A549 (cell line): Measurements from ENCODE around the gene METTL27. TPM values are rescaled to one million over a fixed set of nuclear protein-coding genes. Genes with fewer than 3 reads are reported as not detected.
A peak's percentile ranks its signal among the peaks of the same experiment; 100 is the strongest.
"Not testable (repeated sequence)": the region's sequence is repeated elsewhere in the genome, so short reads cannot be mapped to it uniquely, and the experiment has no call there.

ENCODE experiments used
- ATAC-seq, 2 experiments: fragments of 200-7000 bp in 1 of 2; fragments of >200 bp in 1 of 2; cut with Nextera tagmentation in 1 of 2; cut with Tn5 transposase in 1 of 2; 3 replicates each; pipeline versions ENCODE4 v1.8.0 to v1.9.1; 2018 to 2020; ENCODE audit warnings: mild to moderate bottlenecking in 1 of 2, moderate library complexity in 1 of 2
- CTCF ChIA-PET: fragments of 300-600 bp; sonication (Branson Sonifier 250); formaldehyde crosslinking; extraction: SDS; loops from one replicate; lab custom pipeline; 2021; ENCODE audit warnings: antibody characterized with exemption, inconsistent platforms; lab: Yijun Ruan, JAX
- POLR2A ChIA-PET: fragments of 350-600 bp; formaldehyde crosslinking; extraction: SDS; loops from one replicate; lab custom pipeline; 2021; ENCODE audit warnings: antibody characterized with exemption, inconsistent platforms; lab: Yijun Ruan, JAX
- DNase-seq, 2 experiments: peaks; one replicate each; pipeline versions ENCODE4 v3.0.0 to v3.0.0-alpha.2; 2011 to 2016; ENCODE audit warnings: low read depth in 1 of 2, low spot score in 1 of 2
- FAIRE-seq: peaks from 2 replicates; lab custom pipeline; 2011; peaks lifted over from hg19 to GRCh38; lab: Jason Lieb, UNC
- H3K27ac ChIP-seq, 2 experiments: fragments of >200 bp; sonication (Bioruptor Twin); formaldehyde crosslinking; 3 replicates each; pipeline ENCODE4 v1.5.1; 2016 to 2017
- H3K4me1 ChIP-seq: fragments of >200 bp; sonication (Bioruptor Twin); formaldehyde crosslinking; 3 replicates; pipeline ENCODE4 v1.6.1; 2016
- H3K4me2 ChIP-seq: fragments of >200 bp; sonication (Bioruptor Twin); formaldehyde crosslinking; 3 replicates; pipeline ENCODE4 v1.6.1; 2016
- H3K4me3 ChIP-seq: fragments of >200 bp; sonication (Bioruptor Twin); formaldehyde crosslinking; 3 replicates; pipeline ENCODE4 v1.5.1; 2016
- H3K9me3 ChIP-seq: fragments of >200 bp; sonication (Bioruptor Twin); formaldehyde crosslinking; 3 replicates; pipeline ENCODE4 v1.6.1; 2016
- CBX2 ChIP-seq: fragments of 200-600 bp; sonication (generic); IDR thresholded peaks from 2 replicates; pipeline ENCODE4 v1.6.1; 2016; ENCODE audit warnings: low read depth, mild to moderate bottlenecking, borderline replicate concordance
- CBX8 ChIP-seq: fragments of 200-600 bp; sonication (generic); IDR thresholded peaks from 2 replicates; pipeline ENCODE4 v1.6.1; 2016
- EHF ChIP-seq: fragments of 250-450 bp; sonication (Bioruptor Pico); IDR thresholded peaks from 2 replicates; pipeline ENCODE4 v1.5.0; 2020; ENCODE audit warnings: mild to moderate bottlenecking
- EP300 ChIP-seq, 2 experiments: fragments of >200 bp; sonication (Bioruptor Twin); formaldehyde crosslinking; IDR thresholded peaks; 2 replicates in 1 of 2; 3 replicates in 1 of 2; pipeline ENCODE4 v1.6.1; 2016 to 2017
- ESRRA ChIP-seq: fragments of 150-350 bp; IDR thresholded peaks from 2 replicates; pipeline ENCODE4 v1.6.1; 2014; ENCODE audit warnings: mild to moderate bottlenecking, low read length, borderline replicate concordance
- FOSL2 ChIP-seq, 2 experiments: fragments of 450-650 bp in 1 of 2; fragments of >200 bp in 1 of 2; sonication (Bioruptor Twin) in 1 of 2; formaldehyde crosslinking; IDR thresholded peaks; 2 replicates each; pipeline versions ENCODE4 v1.5.0 to v1.6.1; 2016 to 2020; ENCODE audit warnings: mild to moderate bottlenecking in 1 of 2, moderate library complexity in 1 of 2
- FOXS1 ChIP-seq: fragments of 250-450 bp; sonication (Bioruptor Pico); IDR thresholded peaks from 2 replicates; pipeline ENCODE4 v1.5.0; 2020; ENCODE audit warnings: mild to moderate bottlenecking, moderate library complexity
- HDAC2 ChIP-seq: fragments of 200-600 bp; sonication (generic); IDR thresholded peaks from 2 replicates; pipeline ENCODE4 v1.6.1; 2016
- HEYL ChIP-seq: fragments of 250-450 bp; sonication (Bioruptor Pico); IDR thresholded peaks from 2 replicates; pipeline ENCODE4 v1.8.0; 2021; ENCODE audit warnings: mild to moderate bottlenecking, moderate library complexity
- HOXA7 ChIP-seq: fragments of 250-450 bp; sonication (Bioruptor Pico); IDR thresholded peaks from 2 replicates; pipeline ENCODE4 v1.5.0; 2020; ENCODE audit warnings: mild to moderate bottlenecking, moderate library complexity
- JUN ChIP-seq, 2 experiments: fragments of >200 bp; sonication (Bioruptor Twin); formaldehyde crosslinking; IDR thresholded peaks; 2 replicates in 1 of 2; 3 replicates in 1 of 2; pipeline ENCODE4 v1.6.1; 2016 to 2017
- JUNB ChIP-seq: fragments of >200 bp; sonication (Bioruptor Twin); formaldehyde crosslinking; IDR thresholded peaks from 2 replicates; pipeline ENCODE4 v1.6.1; 2016
- MYC ChIP-seq: IDR thresholded peaks from 2 replicates; pipeline ENCODE4 v1.6.1; 2012; ENCODE audit warnings: mild to moderate bottlenecking, inconsistent platforms, low read length, improper control_type of control experiment, borderline replicate concordance
- NR3C1 ChIP-seq: fragments of >200 bp; sonication (Bioruptor Twin); formaldehyde crosslinking; IDR thresholded peaks from 3 replicates; pipeline ENCODE4 v1.6.1; 2017
- POLR2A ChIP-seq: IDR thresholded peaks from 2 replicates; pipeline ENCODE4 v1.6.1; 2012; ENCODE audit warnings: mild to moderate bottlenecking, low read length
- POLR2AphosphoS2 ChIP-seq: conservative IDR thresholded peaks from 2 replicates; pipeline ENCODE4 v1.6.1; 2012; ENCODE audit warnings: low read length, improper control_type of control experiment, inconsistent platforms
- RAD21 ChIP-seq, 2 experiments: fragments of >200 bp in 1 of 2; sonication (Bioruptor Twin) in 1 of 2; formaldehyde crosslinking in 1 of 2; IDR thresholded peaks in 1 of 2; conservative IDR thresholded peaks in 1 of 2; 2 replicates in 1 of 2; 3 replicates in 1 of 2; pipeline ENCODE4 v1.6.1; 2012 to 2018; ENCODE audit warnings: inconsistent platforms in 1 of 2
- RCOR1 ChIP-seq: fragments of 150-350 bp; IDR thresholded peaks from 2 replicates; pipeline ENCODE4 v1.6.1; 2014; ENCODE audit warnings: antibody characterized with exemption, low read length, low read depth
- REST ChIP-seq: fragments of 200-600 bp; sonication (generic); IDR thresholded peaks from 2 replicates; pipeline ENCODE4 v1.6.1; 2016; ENCODE audit warnings: antibody characterized with exemption, mild to moderate bottlenecking, moderate library complexity
- RNF2 ChIP-seq: fragments of 200-600 bp; sonication (generic); IDR thresholded peaks from 2 replicates; pipeline ENCODE4 v1.6.1; 2016; ENCODE audit warnings: low read depth, mild to moderate bottlenecking, antibody characterized with exemption, moderate library complexity, borderline replicate concordance
- SREBF2 ChIP-seq: fragments of 450-650 bp; IDR thresholded peaks from 2 replicates; pipeline ENCODE4 v1.6.1; 2014; ENCODE audit warnings: mild to moderate bottlenecking, moderate library complexity
- ZC3H11A ChIP-seq: fragments of 450-650 bp; IDR thresholded peaks from 2 replicates; pipeline ENCODE4 v1.6.1; 2014; ENCODE audit warnings: antibody characterized with exemption, mild to moderate bottlenecking
- ZSCAN20 ChIP-seq: fragments of 250-450 bp; sonication (Bioruptor Pico); IDR thresholded peaks from 2 replicates; pipeline ENCODE4 v1.8.0; 2022; ENCODE audit warnings: mild to moderate bottlenecking, moderate library complexity
- WGBS: methylation state at CpG from one replicate; pipeline ENCODE4 v1.1.6; 2017; ENCODE audit errors: missing lambda C conversion rate; 5-methylcytosine and 5-hydroxymethylcytosine counted together
- polyA plus RNA-seq, 4 experiments: library from polyadenylated mRNA; depleted of rRNA in 3 of 4; stranded (reverse); fragments of >200 nt; fragmentation: RNase III in 1 of 4; extraction: RNeasy Plus Mini Kit Qiagen cat#74134 plus additional on column Dnase treatment in 1 of 4; gene quantifications; 2 replicates in 3 of 4; 3 replicates in 1 of 4; pipeline ENCODE4 v1.2.3, GENCODE V29; 2011 to 2017
- TF ChIP-seq, protein P1 (sequence below): fragments of >200 bp; sonication (Bioruptor Twin); formaldehyde crosslinking; IDR thresholded peaks from 3 replicates; pipeline ENCODE4 v1.5.1; 2016

METTL27 gene
- polyA plus RNA-seq, 2 of the 4 experiments (the other 2 are of a cell fraction) = 4.1 to 4.9 TPM

GRCh38 chr7:73801577-73801976, 40.7 kb downstream of the METTL27 start:
- DNase-seq (no peak), FAIRE-seq (peak; percentile 86), ATAC-seq (no peak)
- H3K27ac ChIP-seq = no peak overlapping the region
- no peak for TF ChIP-seq RAD21 (conservative IDR thresholded peaks at IDR 0.05 in 1 of 2, IDR thresholded peaks at IDR 0.05 in 1 of 2)
- no peak for TF ChIP-seq RCOR1
- no peak for TF ChIP-seq ZSCAN20 (CRISPR knock-in tag)
- no peak for TF ChIP-seq EP300 (IDR thresholded peaks at IDR 0.05)
- TF ChIP-seq SREBF2 = no peak
- no peak for TF ChIP-seq FOSL2 (IDR thresholded peaks at IDR 0.05)
- TF ChIP-seq FOSL2 (CRISPR knock-in tag; IDR thresholded peaks at IDR 0.05) = no peak
- no peak for TF ChIP-seq HEYL
- no peak for TF ChIP-seq FOXS1 (CRISPR knock-in tag)
- no peak for TF ChIP-seq POLR2A
- TF ChIP-seq, protein P1, sequence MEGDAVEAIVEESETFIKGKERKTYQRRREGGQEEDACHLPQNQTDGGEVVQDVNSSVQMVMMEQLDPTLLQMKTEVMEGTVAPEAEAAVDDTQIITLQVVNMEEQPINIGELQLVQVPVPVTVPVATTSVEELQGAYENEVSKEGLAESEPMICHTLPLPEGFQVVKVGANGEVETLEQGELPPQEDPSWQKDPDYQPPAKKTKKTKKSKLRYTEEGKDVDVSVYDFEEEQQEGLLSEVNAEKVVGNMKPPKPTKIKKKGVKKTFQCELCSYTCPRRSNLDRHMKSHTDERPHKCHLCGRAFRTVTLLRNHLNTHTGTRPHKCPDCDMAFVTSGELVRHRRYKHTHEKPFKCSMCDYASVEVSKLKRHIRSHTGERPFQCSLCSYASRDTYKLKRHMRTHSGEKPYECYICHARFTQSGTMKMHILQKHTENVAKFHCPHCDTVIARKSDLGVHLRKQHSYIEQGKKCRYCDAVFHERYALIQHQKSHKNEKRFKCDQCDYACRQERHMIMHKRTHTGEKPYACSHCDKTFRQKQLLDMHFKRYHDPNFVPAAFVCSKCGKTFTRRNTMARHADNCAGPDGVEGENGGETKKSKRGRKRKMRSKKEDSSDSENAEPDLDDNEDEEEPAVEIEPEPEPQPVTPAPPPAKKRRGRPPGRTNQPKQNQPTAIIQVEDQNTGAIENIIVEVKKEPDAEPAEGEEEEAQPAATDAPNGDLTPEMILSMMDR = no peak
- TF ChIP-seq REST = no peak
- TF ChIP-seq CBX2 = no peak
- TF ChIP-seq ZC3H11A = no peak
- no peak for TF ChIP-seq EHF (CRISPR knock-in tag)
- no peak overlapping the region for H3K4me2 ChIP-seq
- 65% methylated on average over 1 of the region's 1 CpG for WGBS
- H3K9me3 ChIP-seq = no peaks in the 10 kb centered on the region
- POLR2A ChIA-PET = no interaction called here
- CTCF ChIA-PET = interaction anchor here (0.8 to 1.0 kb wide), 2 partner anchors 54 to 64 kb away, joined by 3 read pairs; no protein-coding TSS in a partner anchor
- peaks cover 5% of the 10 kb centered on the region; the same call in 2 of the 3 replicates for H3K4me1 ChIP-seq
- H3K4me3 ChIP-seq = no peak overlapping the region

- CTCF ChIA-PET = interaction anchor here (1.4 to 1.7 kb wide), 2 partner anchors 8 to 12 kb away, joined by 4 to 5 read pairs; no protein-coding TSS in a partner anchor
- no peak for TF ChIP-seq NR3C1
- no peak for TF ChIP-seq RNF2
- no peak for TF ChIP-seq HDAC2
- no peak for TF ChIP-seq CBX8
- no peak for TF ChIP-seq JUN (IDR thresholded peaks at IDR 0.05)
- TF ChIP-seq HOXA7 = no peak
- TF ChIP-seq JUNB = no peak
- no peak for TF ChIP-seq POLR2AphosphoS2
- no peak for TF ChIP-seq ESRRA
- no peak for TF ChIP-seq MYC
- 60% methylated on average over 10 of the region's 10 CpGs for WGBS
- Histone ChIP-seq H3K27ac (peak overlapping the region in 1 of 2 experiments; percentile 36; a peak in 1 of 6 replicates), H3K4me2 (peak overlapping the region; percentile 6; the same call in 1 of the 3 replicates), H3K4me1 (peaks cover 5% of the 10 kb centered on the region; the same call in 2 of the 3 replicates), H3K9me3 (no peaks in the 10 kb centered on the region), H3K4me3 (no peak overlapping the region)
- ATAC-seq (peak; percentile 47 to 56; a peak in 5 of 6 replicates), DNase-seq (peak in 1 of 2 experiments; percentile 24), FAIRE-seq (no peak)
- POLR2A ChIA-PET = interaction anchor here (1.1 kb wide), 1 partner anchor 43 kb away, joined by 3 read pairs; the partner anchor contains the start of gene METTL27
Measured at GRCh38 chr7:73799282-73800141, 42.8 kb downstream of the METTL27 start.

DNA sequence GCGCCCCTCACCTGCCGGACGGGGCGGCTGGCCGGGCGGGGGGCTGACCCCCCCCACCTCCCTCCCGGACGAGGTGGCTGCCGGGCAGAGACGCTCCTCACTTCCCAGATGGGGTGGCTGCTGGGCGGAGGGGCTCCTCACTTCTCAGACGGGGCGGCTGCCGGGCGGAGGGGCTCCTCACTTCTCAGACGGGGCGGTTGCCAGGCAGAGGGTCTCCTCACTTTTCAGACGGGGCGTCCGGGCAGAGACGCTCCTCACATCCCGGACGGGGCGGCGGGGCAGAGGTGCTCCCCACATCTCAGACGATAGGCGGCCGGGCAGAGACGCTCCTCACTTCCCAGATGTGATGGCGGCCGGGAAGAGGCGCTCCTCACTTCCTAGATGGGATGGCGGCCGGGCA, 45.1 kb downstream of the METTL27 start:
- H3K4me3 ChIP-seq, DNase-seq, FAIRE-seq, H3K9me3 ChIP-seq, POLR2A ChIA-PET, H3K4me1 ChIP-seq, H3K27ac ChIP-seq, ATAC-seq, H3K4me2 ChIP-seq, CTCF ChIA-PET: not testable (repeated sequence)
- WGBS = 93% methylated on average over 8 of the region's 34 CpGs

DNA sequence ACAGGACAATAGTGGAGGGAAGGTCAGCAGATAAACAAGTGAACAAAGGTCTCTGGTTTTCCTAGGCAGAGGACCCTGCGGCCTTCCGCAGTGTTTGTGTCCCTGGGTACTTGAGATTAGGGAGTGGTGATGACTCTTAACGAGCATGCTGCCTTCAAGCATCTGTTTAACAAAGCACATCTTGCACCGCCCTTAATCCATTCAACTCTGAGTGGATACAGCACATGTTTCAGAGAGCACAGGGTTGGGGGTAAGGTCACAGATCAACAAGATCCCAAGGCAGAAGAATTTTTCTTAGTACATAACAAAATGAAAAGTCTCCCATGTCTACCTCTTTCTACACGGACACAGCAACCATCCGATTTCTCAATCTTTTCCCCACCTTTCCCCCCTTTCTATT, 45.7 kb downstream of the METTL27 start:
- WGBS = 51% methylated on average over 3 of the region's 6 CpGs
- H3K4me2 ChIP-seq, DNase-seq, H3K27ac ChIP-seq, CTCF ChIA-PET, H3K9me3 ChIP-seq, H3K4me1 ChIP-seq, H3K4me3 ChIP-seq, POLR2A ChIA-PET, FAIRE-seq, ATAC-seq: not testable (repeated sequence)
